ENCODE results near the gene NCAM2. TPM values are rescaled to one million over a fixed set of nuclear protein-coding genes. Genes with fewer than 3 reads are reported as not detected.

NCAM2 gene
- total RNA-seq, 1 donor from 2014 or later = 1.3 TPM

DNA sequence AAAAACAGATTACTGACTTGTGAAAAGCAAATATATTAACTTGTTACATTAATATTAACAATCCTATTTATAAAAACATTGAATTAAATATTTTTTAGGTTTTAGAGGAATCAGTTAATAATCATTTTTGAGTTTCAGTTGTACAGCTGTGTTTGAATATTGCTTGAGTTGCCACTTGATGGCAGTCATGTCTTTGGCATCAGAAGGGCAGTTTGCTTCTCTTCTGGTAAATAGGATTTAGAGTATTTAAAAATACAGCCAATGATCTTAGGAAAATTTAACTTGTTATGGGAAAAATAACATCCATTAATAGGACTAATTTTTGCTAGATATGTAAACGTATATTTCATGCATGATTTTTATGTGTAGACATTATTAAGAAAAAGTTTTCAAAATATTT lies 234.1 kb downstream of the NCAM2 start:
- TF ChIP-seq, protein P1, sequence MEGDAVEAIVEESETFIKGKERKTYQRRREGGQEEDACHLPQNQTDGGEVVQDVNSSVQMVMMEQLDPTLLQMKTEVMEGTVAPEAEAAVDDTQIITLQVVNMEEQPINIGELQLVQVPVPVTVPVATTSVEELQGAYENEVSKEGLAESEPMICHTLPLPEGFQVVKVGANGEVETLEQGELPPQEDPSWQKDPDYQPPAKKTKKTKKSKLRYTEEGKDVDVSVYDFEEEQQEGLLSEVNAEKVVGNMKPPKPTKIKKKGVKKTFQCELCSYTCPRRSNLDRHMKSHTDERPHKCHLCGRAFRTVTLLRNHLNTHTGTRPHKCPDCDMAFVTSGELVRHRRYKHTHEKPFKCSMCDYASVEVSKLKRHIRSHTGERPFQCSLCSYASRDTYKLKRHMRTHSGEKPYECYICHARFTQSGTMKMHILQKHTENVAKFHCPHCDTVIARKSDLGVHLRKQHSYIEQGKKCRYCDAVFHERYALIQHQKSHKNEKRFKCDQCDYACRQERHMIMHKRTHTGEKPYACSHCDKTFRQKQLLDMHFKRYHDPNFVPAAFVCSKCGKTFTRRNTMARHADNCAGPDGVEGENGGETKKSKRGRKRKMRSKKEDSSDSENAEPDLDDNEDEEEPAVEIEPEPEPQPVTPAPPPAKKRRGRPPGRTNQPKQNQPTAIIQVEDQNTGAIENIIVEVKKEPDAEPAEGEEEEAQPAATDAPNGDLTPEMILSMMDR (IDR thresholded peaks at IDR 0.05; ENCODE audit: insufficient read depth, low read length, severe bottlenecking) = no peak
- DNase-seq (ENCODE audit: low read depth) (peak; percentile 9), FAIRE-seq (no peak)
- Histone ChIP-seq H3K27me3 (ENCODE audit: control insufficient read depth, insufficient read depth, low read length) (no peaks in the 10 kb centered on the region), H3K36me3 (ENCODE audit: control insufficient read depth, insufficient read depth, low read length) (no peaks in the 10 kb centered on the region), H3K4me3 (ENCODE audit: low read depth, low read length) (no peak overlapping the region)

DNA sequence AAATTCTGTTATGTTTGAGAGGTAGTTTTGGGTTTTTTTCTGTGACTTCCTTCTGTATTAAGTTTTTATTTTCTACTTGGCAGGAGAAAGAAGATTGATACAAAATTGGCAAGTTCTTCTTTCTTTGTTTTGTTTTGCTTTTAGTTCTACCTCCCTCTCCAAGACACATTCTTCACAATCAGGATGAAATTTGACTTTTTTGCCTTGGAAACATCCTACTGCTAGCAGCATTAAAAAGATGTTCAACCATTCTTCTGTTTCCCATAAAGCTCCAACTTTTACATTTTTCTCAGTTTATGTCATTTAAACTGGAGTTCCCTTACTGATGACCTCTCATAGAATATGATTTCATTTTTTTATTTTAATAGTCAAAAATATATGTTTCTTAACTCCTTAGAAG lies 234.8 kb downstream of the NCAM2 start:
- H3K4me3 ChIP-seq (ENCODE audit: low read depth, low read length) = no peak overlapping the region
- TF ChIP-seq, protein P1 (IDR thresholded peaks at IDR 0.05; ENCODE audit: insufficient read depth, low read length, severe bottlenecking) = no peak
- H3K36me3 ChIP-seq (ENCODE audit: control insufficient read depth, insufficient read depth, low read length) = no peaks in the 10 kb centered on the region
- FAIRE-seq = no peak
- no peak for DNase-seq (ENCODE audit: low read depth)
- H3K27me3 ChIP-seq (ENCODE audit: control insufficient read depth, insufficient read depth, low read length) = no peaks in the 10 kb centered on the region

DNA sequence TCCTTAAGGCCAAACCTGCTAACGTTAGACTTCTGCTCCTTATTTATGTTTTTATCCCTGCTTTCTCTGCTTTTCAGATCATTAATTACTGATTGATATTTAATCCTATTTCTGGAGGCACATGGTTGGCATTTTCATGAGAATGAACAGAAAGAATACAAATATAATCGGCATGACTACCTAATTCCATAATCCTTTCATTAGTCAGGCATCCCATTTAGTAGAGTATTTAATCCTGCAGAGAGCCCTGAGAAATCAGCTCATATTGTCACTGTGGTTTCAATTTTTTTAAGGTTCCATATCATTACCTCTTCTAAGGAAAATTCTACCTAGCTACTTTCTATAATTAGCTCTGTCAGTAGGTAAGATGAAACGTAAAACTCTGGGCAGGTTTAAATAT lies 238.8 kb downstream of the NCAM2 start:
- TF ChIP-seq, protein P1 (IDR thresholded peaks at IDR 0.05; ENCODE audit: insufficient read depth, low read length, severe bottlenecking) = no peak
- H3K4me3 ChIP-seq (ENCODE audit: low read depth, low read length) = no peak overlapping the region
- DNase-seq (ENCODE audit: low read depth) = no peak
- H3K36me3 ChIP-seq (ENCODE audit: control insufficient read depth, insufficient read depth, low read length) = no peaks in the 10 kb centered on the region
- no peaks in the 10 kb centered on the region for H3K27me3 ChIP-seq (ENCODE audit: control insufficient read depth, insufficient read depth, low read length)
- FAIRE-seq = no peak

DNA sequence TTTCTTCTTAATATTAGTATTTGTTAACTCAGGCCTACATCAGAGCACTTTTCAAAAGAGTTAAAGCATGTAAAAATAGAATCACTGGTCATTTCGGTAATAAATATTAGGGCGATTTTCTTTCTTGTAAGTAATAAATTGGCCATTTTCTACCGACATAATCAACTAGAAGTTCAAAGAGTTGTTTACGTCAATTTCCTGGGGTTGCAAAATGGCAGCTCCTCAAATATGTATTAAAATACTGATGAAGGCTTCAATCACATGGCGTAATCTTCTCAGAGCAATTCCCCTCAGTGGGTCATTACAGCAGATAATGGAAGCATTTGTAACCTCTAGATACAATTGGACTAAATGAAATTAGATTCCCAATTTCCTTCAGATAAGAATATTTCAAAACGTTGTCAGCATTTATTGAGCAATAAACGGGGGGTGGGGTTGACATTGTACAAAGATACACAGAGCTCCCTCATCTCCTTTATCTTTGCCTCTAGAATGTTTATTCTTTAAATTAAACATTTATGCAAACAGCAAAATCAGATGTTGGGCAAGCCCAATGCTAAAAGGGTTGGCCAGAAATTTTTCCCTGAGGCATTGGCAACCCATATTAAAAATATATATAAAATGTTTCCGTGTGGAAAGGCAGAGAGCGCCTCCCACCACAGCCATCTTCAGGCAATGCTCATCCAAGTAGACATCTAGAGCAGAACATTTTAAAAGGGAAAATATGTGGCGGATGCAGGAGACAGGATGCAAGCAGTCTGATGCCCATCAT lies 240.6 kb downstream of the NCAM2 start:
- FAIRE-seq (no peak), DNase-seq (ENCODE audit: low read depth) (no peak)
- Histone ChIP-seq H3K4me3 (ENCODE audit: low read depth, low read length) (no peak overlapping the region), H3K27me3 (ENCODE audit: control insufficient read depth, insufficient read depth, low read length) (no peaks in the 10 kb centered on the region), H3K36me3 (ENCODE audit: control insufficient read depth, insufficient read depth, low read length) (no peaks in the 10 kb centered on the region)
- TF ChIP-seq, protein P1 (IDR thresholded peaks at IDR 0.05; ENCODE audit: insufficient read depth, low read length, severe bottlenecking) = no peak

DNA sequence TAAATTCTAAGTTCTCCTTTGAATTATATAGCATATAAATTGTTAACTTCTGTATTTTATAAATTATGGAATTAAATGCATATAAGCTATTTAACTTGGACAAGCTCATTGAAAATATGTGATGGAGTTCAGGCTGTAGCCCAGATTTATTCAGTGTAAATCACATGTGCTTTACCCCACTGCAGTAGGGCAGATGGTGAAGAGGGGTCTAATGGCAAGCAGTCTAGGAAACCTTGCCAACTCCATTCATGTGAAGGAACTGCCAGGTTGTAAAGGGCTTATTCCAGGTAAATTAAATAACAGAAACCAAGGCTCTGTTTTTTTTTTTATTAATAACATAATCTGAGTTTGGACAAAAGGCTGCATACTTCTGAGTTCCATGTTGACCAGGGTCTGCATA lies 243.2 kb downstream of the NCAM2 start:
- Histone ChIP-seq H3K36me3 (ENCODE audit: control insufficient read depth, insufficient read depth, low read length) (no peaks in the 10 kb centered on the region), H3K27me3 (ENCODE audit: control insufficient read depth, insufficient read depth, low read length) (no peaks in the 10 kb centered on the region), H3K4me3 (ENCODE audit: low read depth, low read length) (no peak overlapping the region)
- TF ChIP-seq, protein P1 (IDR thresholded peaks at IDR 0.05; ENCODE audit: insufficient read depth, low read length, severe bottlenecking) = no peak
- no peak for FAIRE-seq
- no peak for DNase-seq (ENCODE audit: low read depth)

DNA sequence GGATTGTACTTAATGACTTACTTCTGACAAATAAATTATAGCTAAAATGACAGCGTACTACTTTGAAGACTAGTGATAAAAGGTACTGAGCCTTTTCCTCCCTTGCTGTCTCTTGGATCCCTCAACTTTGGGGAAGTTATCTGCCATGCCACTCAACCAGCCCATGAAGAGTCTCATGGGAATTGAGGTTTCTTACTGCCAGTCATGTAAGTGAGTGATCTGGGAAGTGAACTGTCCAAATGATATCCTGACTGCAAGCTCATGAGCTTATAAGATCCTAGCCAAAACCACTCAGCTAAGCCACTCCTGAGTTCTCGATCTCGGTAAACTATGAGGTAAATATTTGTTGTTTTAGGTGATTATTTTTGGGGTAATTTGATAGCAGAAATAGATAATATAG lies 247.8 kb downstream of the NCAM2 start:
- no peaks in the 10 kb centered on the region for H3K36me3 ChIP-seq (ENCODE audit: control insufficient read depth, insufficient read depth, low read length)
- FAIRE-seq = no peak
- no peaks in the 10 kb centered on the region for H3K27me3 ChIP-seq (ENCODE audit: control insufficient read depth, insufficient read depth, low read length)
- no peak overlapping the region for H3K4me3 ChIP-seq (ENCODE audit: low read depth, low read length)
- TF ChIP-seq, protein P1 (IDR thresholded peaks at IDR 0.05; ENCODE audit: insufficient read depth, low read length, severe bottlenecking) = no peak
- DNase-seq (ENCODE audit: low read depth) = no peak
